ENCODE measurements around the gene PDCD11.
"Not testable (repeated sequence)": the region's sequence is repeated elsewhere in the genome, so short reads cannot be mapped to it uniquely, and the experiment has no call there.

Gene PDCD11

GRCh38 chr10:103396067-103396788 is at the start of gene PDCD11, which contains the start of gene ATP5MK:
Gene PDCD11, plus strand, starts transcription at chr10:103396626. Its CDS starts 1,801 bp downstream, at chr10:103398427.
Gene ATP5MK, minus strand, starts transcription at chr10:103396475. Its CDS starts 4,018 bp downstream, at chr10:103392457.
- DNase-seq (ENCODE audit: low read depth in 2 of 2) = peak; percentile 80 to 87

GRCh38 chr10:103350175-103350516 is 46.3 kb upstream of the PDCD11 start:
- DNase-seq (ENCODE audit: low read depth in 2 of 2) = no peak

GRCh38 chr10:103350517-103351260 is 45.7 kb upstream of the PDCD11 start, which contains the start of gene PCGF6:
Gene PCGF6, minus strand, starts transcription at chr10:103351140. Its CDS starts 74 bp downstream, at chr10:103351066.
- DNase-seq (ENCODE audit: low read depth in 2 of 2) = peak; percentile 20 to 49

GRCh38 chr10:103353281-103353680 is 43.1 kb upstream of the PDCD11 start:
- no peak for DNase-seq (ENCODE audit: low read depth in 2 of 2)

GRCh38 chr10:103354567-103354966 is 41.9 kb upstream of the PDCD11 start:
- DNase-seq (ENCODE audit: low read depth in 2 of 2) = not testable (repeated sequence)

GRCh38 chr10:103355906-103356599 is 40.4 kb upstream of the PDCD11 start:
- DNase-seq (ENCODE audit: low read depth in 2 of 2) = no peak

GRCh38 chr10:103359493-103359892 is 36.9 kb upstream of the PDCD11 start:
- not testable (repeated sequence) for DNase-seq (ENCODE audit: low read depth in 2 of 2)

- DNase-seq (ENCODE audit: low read depth in 2 of 2) = not testable (repeated sequence)
Observed at GRCh38 chr10:103360791-103361190, 35.6 kb upstream of the PDCD11 start.

GRCh38 chr10:103367379-103367781 is 29.0 kb upstream of the PDCD11 start:
- no peak for DNase-seq (ENCODE audit: low read depth in 2 of 2)

- peak; percentile 66 to 68 for DNase-seq (ENCODE audit: low read depth in 2 of 2)
Observed at GRCh38 chr10:103367782-103368518, 28.5 kb upstream of the PDCD11 start, which contains the start of gene TAF5. Gene TAF5, plus strand, starts transcription at chr10:103367976. Its CDS starts 14 bp downstream, at chr10:103367990.

- DNase-seq (ENCODE audit: low read depth in 2 of 2) = no peak
Observed at GRCh38 chr10:103373544-103373943, 22.9 kb upstream of the PDCD11 start.

- no peak for DNase-seq (ENCODE audit: low read depth in 2 of 2)
Observed at GRCh38 chr10:103374263-103374662, 22.2 kb upstream of the PDCD11 start.

- no peak for DNase-seq (ENCODE audit: low read depth in 2 of 2)
Observed at GRCh38 chr10:103382769-103383168, 13.7 kb upstream of the PDCD11 start.

GRCh38 chr10:103394180-103394579 is 2.2 kb upstream of the PDCD11 start:
- no peak for DNase-seq (ENCODE audit: low read depth in 2 of 2)

GRCh38 chr10:103395754-103396066 is 716 bp upstream of the PDCD11 start:
- no peak for DNase-seq (ENCODE audit: low read depth in 2 of 2)

- DNase-seq (ENCODE audit: low read depth in 2 of 2) = no peak
Observed at GRCh38 chr10:103396789-103397087, 312 bp downstream of the PDCD11 start.

GRCh38 chr10:103397191-103397825 is 882 bp downstream of the PDCD11 start:
- DNase-seq (ENCODE audit: low read depth in 2 of 2) = no peak

GRCh38 chr10:103413564-103413963 is 17.1 kb downstream of the PDCD11 start:
- no peak for DNase-seq (ENCODE audit: low read depth in 2 of 2)

GRCh38 chr10:103415581-103415980 is 19.2 kb downstream of the PDCD11 start:
- DNase-seq (ENCODE audit: low read depth in 2 of 2) = no peak

- DNase-seq (ENCODE audit: low read depth in 2 of 2) = peak in 1 of 2 donors; percentile 29
Observed at GRCh38 chr10:103416436-103417147, 20.2 kb downstream of the PDCD11 start.

GRCh38 chr10:103417148-103417469 is 20.7 kb downstream of the PDCD11 start:
- DNase-seq (ENCODE audit: low read depth in 2 of 2) = not testable (repeated sequence)

Measured in stimulated activated CD4-positive, alpha-beta T cell treated with anti-CD3 and anti-CD28 coated beads, Interleukin-1b, Interleukin-23, amount 100 ng/mL, for 1 hour (primary cell).